HepG2 (cell line): ENCODE measurements around the gene IKZF4. TPM values are rescaled to one million over a fixed set of nuclear protein-coding genes. Genes with fewer than 3 reads are reported as not detected.

Experiments
- AKAP8 ChIP-seq: sonication (generic); formaldehyde crosslinking; IDR thresholded peaks from 2 replicates; pipeline ENCODE4 v1.5.1; 2020; ENCODE audit warnings: mild to moderate bottlenecking, missing genetic modification reagents
- ISX ChIP-seq: sonication (generic); formaldehyde crosslinking; conservative IDR thresholded peaks from 2 replicates; pipeline ENCODE4 v1.5.0; 2020; ENCODE audit warnings: missing genetic modification reagents
- JUNB ChIP-seq: sonication (generic); formaldehyde crosslinking; IDR thresholded peaks from 2 replicates; pipeline ENCODE4 v1.8.0; 2022; ENCODE audit warnings: missing genetic modification reagents, mild to moderate bottlenecking, borderline replicate concordance
- KDM5A ChIP-seq: fragments of 200-600 bp; sonication (generic); IDR thresholded peaks from 2 replicates; pipeline ENCODE4 v1.7.0; 2018; ENCODE audit warnings: antibody characterized with exemption, mild to moderate bottlenecking, low read length, borderline replicate concordance
- MTA1 ChIP-seq: sonication (generic); formaldehyde crosslinking; IDR thresholded peaks from 2 replicates; pipeline ENCODE4 v1.4.0; 2020; ENCODE audit warnings: missing genetic modification reagents, mild to moderate bottlenecking, borderline replicate concordance
- NFE2 ChIP-seq: sonication (generic); formaldehyde crosslinking; IDR thresholded peaks from 2 replicates; pipeline ENCODE4 v1.4.0; 2020; ENCODE audit warnings: missing genetic modification reagents
- NFYB ChIP-seq: sonication (generic); formaldehyde crosslinking; IDR thresholded peaks from 2 replicates; pipeline ENCODE4 v1.4.0; 2020; ENCODE audit warnings: missing genetic modification reagents
- PTBP1 ChIP-seq: fragments of 200-400 bp; formaldehyde crosslinking; IDR thresholded peaks from 2 replicates; pipeline ENCODE4 v1.6.1; 2018; ENCODE audit warnings: low read length, low read depth; ENCODE audit not compliant: poor library complexity, severe bottlenecking
- RBFOX2 ChIP-seq: fragments of 200-400 bp; formaldehyde crosslinking; IDR thresholded peaks from 2 replicates; pipeline ENCODE4 v1.6.1; 2017; ENCODE audit warnings: low read depth, mild to moderate bottlenecking, low read length
- ZFX ChIP-seq: sonication (generic); formaldehyde crosslinking; IDR thresholded peaks from 2 replicates; pipeline ENCODE4 v1.4.0; 2020; ENCODE audit warnings: mild to moderate bottlenecking, low read depth, missing genetic modification reagents, moderate library complexity
- ZNF12 ChIP-seq: sonication (generic); formaldehyde crosslinking; IDR thresholded peaks from 2 replicates; pipeline ENCODE4 v1.5.0; 2020; ENCODE audit warnings: missing genetic modification reagents
- ZNF670 ChIP-seq: sonication (generic); formaldehyde crosslinking; IDR thresholded peaks from 2 replicates; pipeline ENCODE4 v1.8.0; 2022; ENCODE audit warnings: mild to moderate bottlenecking, missing genetic modification reagents, borderline replicate concordance
- ZNF790 ChIP-seq: sonication (generic); formaldehyde crosslinking; IDR thresholded peaks from 2 replicates; pipeline ENCODE4 v1.8.0; 2022; ENCODE audit warnings: missing genetic modification reagents, mild to moderate bottlenecking, borderline replicate concordance
- ZNF83 ChIP-seq: sonication (generic); formaldehyde crosslinking; IDR thresholded peaks from 2 replicates; pipeline ENCODE4 v1.4.0; 2020; ENCODE audit warnings: missing genetic modification reagents, mild to moderate bottlenecking, borderline replicate concordance
- ZNF839 ChIP-seq: sonication (generic); formaldehyde crosslinking; IDR thresholded peaks from 2 replicates; pipeline ENCODE4 v1.4.0; 2020; ENCODE audit warnings: missing genetic modification reagents, mild to moderate bottlenecking, borderline replicate concordance
- polyA plus RNA-seq, 8 experiments: library from polyadenylated mRNA; depleted of rRNA in 3 of 8; stranded (reverse) in 7 of 8; unstranded in 1 of 8; fragments of >200 nt; fragmentation: Illumina TruSeq in 4 of 8; extraction: Trizol in 4 of 8; gene quantifications; 2 replicates each; pipeline versions ENCODE4 v1.2.1 to v1.2.3, GENCODE V29; 2011 to 2016; ENCODE audit warnings: low read depth in 4 of 8, missing spikeins in 1 of 8, mixed read lengths in 1 of 8; ENCODE audit not compliant: insufficient read depth in 1 of 8
- total RNA-seq, 5 experiments: library from RNA; depleted of rRNA; stranded (reverse); fragments of >200 nt; fragmentation: Illumina TruSeq; extraction: Trizol; gene quantifications; 2 replicates each; pipeline ENCODE4 v1.2.3, GENCODE V29; 2016; ENCODE audit warnings: low read depth in 1 of 5
- TF ChIP-seq, protein P1 (sequence below): sonication (generic); formaldehyde crosslinking; conservative IDR thresholded peaks from 2 replicates; pipeline ENCODE4 v1.4.0; 2020; ENCODE audit warnings: missing genetic modification reagents
- TF ChIP-seq, protein P2 (sequence below): sonication (generic); formaldehyde crosslinking; IDR thresholded peaks from 2 replicates; pipeline ENCODE4 v1.5.0; 2020; ENCODE audit warnings: missing genetic modification reagents
- TF ChIP-seq, protein P3 (sequence below): IDR thresholded peaks from 2 replicates; pipeline ENCODE4 v1.6.1; 2012; ENCODE audit warnings: inconsistent platforms
- TF ChIP-seq, protein P4 (sequence below): IDR thresholded peaks from 2 replicates; pipeline ENCODE4 v1.6.1; 2016; ENCODE audit warnings: control low read depth
- TF ChIP-seq, protein P5 (sequence below): sonication (generic); formaldehyde crosslinking; IDR thresholded peaks from 2 replicates; pipeline ENCODE4 v1.5.0; 2020; ENCODE audit warnings: mild to moderate bottlenecking, missing genetic modification reagents

IKZF4 gene
- total and polyA plus RNA-seq, 2 of the 13 experiments (the other 11 are each of a cell fraction or from before 2014, with no cell fraction given), result 0.58 to 2.2 TPM

DNA sequence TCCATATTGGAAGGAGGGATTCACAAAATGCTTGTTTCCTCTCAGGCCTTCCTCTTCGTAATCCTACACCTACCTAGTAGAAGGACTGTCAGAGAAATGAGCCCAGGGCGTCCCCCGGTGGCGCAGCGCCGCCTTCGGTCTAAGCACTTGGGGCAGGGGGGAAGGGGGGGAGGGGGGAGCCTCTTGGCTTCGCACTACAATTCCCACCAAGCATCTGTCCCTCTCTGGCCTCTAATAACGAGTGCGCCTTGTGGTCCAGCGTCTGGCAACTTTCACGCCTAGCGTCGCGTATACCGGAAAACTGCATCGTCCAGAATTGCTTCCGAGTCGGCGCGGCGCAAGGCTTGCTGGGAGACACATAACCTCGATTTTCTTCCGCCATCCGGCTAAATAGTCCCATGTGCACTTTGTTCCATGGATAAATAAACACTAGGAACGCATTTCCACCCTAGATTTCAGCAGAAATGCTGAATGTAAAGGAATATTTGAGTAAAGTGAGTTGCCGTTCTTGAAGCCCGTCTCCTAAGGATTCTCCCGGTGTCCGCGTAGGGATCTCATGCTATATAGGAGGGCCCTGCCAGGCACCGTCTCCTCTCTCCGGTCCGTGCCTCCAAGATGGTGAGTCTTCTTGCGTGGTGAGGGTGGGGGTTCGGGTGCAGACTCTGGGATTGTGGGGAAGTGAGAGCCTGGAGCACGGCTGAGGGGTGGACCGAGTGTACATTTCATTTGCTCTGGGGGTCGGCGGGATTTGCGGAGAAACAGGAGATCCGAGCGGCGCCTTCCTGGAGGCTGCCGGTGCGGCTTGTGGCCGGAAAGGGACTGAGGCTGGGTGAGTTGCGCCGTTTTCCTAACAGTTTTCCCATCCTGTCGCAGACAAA is 20.9 kb downstream of the IKZF4 start, which contains the start of gene RPS26 (continued):
- TF ChIP-seq MTA1 (CRISPR knock-in tag), result no peak
- peak; percentile 54; the same call in 1 of the 2 replicates for TF ChIP-seq JUNB
- 0 out of 2 replicates have a peak, but pooled peaks have one; percentile 82 for TF ChIP-seq ISX
- 0 out of 2 replicates have a peak, but pooled peaks have one; percentile 51 for TF ChIP-seq ZNF839 (CRISPR knock-in tag)
- TF ChIP-seq AKAP8 (CRISPR knock-in tag), result peak; percentile 53; the same call in 1 of the 2 replicates
- peak; percentile 64 for TF ChIP-seq RBFOX2
- TF ChIP-seq ZNF83 (CRISPR knock-in tag), result no peak
- peak; percentile 93 for TF ChIP-seq KDM5A
- TF ChIP-seq, protein P1, sequence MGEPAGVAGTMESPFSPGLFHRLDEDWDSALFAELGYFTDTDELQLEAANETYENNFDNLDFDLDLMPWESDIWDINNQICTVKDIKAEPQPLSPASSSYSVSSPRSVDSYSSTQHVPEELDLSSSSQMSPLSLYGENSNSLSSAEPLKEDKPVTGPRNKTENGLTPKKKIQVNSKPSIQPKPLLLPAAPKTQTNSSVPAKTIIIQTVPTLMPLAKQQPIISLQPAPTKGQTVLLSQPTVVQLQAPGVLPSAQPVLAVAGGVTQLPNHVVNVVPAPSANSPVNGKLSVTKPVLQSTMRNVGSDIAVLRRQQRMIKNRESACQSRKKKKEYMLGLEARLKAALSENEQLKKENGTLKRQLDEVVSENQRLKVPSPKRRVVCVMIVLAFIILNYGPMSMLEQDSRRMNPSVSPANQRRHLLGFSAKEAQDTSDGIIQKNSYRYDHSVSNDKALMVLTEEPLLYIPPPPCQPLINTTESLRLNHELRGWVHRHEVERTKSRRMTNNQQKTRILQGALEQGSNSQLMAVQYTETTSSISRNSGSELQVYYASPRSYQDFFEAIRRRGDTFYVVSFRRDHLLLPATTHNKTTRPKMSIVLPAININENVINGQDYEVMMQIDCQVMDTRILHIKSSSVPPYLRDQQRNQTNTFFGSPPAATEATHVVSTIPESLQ (CRISPR knock-in tag), result peak; percentile 57; the same call in 1 of the 2 replicates
- TF ChIP-seq, protein P2, sequence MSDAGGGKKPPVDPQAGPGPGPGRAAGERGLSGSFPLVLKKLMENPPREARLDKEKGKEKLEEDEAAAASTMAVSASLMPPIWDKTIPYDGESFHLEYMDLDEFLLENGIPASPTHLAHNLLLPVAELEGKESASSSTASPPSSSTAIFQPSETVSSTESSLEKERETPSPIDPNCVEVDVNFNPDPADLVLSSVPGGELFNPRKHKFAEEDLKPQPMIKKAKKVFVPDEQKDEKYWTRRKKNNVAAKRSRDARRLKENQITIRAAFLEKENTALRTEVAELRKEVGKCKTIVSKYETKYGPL (CRISPR knock-in tag), result no peak
- no peak for TF ChIP-seq ZNF670
- TF ChIP-seq ZNF790 (CRISPR knock-in tag), result 0 out of 2 replicates have a peak, but pooled peaks have one; percentile 76
- peak; percentile 81 for TF ChIP-seq NFYB (CRISPR knock-in tag)
- TF ChIP-seq, protein P3, sequence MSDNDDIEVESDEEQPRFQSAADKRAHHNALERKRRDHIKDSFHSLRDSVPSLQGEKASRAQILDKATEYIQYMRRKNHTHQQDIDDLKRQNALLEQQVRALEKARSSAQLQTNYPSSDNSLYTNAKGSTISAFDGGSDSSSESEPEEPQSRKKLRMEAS, result peak; percentile 83
- no peak for TF ChIP-seq NFE2 (CRISPR knock-in tag)
- peak; percentile 81 for TF ChIP-seq ZFX (CRISPR knock-in tag)
- TF ChIP-seq PTBP1, result no peak
- 0 out of 2 replicates have a peak, but pooled peaks have one; percentile 11 for TF ChIP-seq ZNF12 (CRISPR knock-in tag)
- TF ChIP-seq, protein P4, sequence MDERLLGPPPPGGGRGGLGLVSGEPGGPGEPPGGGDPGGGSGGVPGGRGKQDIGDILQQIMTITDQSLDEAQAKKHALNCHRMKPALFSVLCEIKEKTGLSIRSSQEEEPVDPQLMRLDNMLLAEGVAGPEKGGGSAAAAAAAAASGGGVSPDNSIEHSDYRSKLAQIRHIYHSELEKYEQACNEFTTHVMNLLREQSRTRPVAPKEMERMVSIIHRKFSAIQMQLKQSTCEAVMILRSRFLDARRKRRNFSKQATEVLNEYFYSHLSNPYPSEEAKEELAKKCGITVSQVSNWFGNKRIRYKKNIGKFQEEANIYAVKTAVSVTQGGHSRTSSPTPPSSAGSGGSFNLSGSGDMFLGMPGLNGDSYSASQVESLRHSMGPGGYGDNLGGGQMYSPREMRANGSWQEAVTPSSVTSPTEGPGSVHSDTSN (CRISPR knock-in tag), result peak; percentile 44
- TF ChIP-seq, protein P5, sequence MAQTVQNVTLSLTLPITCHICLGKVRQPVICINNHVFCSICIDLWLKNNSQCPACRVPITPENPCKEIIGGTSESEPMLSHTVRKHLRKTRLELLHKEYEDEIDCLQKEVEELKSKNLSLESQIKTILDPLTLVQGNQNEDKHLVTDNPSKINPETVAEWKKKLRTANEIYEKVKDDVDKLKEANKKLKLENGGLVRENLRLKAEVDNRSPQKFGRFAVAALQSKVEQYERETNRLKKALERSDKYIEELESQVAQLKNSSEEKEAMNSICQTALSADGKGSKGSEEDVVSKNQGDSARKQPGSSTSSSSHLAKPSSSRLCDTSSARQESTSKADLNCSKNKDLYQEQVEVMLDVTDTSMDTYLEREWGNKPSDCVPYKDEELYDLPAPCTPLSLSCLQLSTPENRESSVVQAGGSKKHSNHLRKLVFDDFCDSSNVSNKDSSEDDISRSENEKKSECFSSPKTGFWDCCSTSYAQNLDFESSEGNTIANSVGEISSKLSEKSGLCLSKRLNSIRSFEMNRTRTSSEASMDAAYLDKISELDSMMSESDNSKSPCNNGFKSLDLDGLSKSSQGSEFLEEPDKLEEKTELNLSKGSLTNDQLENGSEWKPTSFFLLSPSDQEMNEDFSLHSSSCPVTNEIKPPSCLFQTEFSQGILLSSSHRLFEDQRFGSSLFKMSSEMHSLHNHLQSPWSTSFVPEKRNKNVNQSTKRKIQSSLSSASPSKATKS (CRISPR knock-in tag), result 0 out of 2 replicates have a peak, but pooled peaks have one; percentile 47
